GM04503 (cell line): ENCODE data around the gene CCHCR1.

Source experiments
- DNase-seq: peaks from one replicate; pipeline ENCODE4 v3.0.0-alpha.2; 2012; ENCODE audit warnings: low read depth

CCHCR1 gene

DNA sequence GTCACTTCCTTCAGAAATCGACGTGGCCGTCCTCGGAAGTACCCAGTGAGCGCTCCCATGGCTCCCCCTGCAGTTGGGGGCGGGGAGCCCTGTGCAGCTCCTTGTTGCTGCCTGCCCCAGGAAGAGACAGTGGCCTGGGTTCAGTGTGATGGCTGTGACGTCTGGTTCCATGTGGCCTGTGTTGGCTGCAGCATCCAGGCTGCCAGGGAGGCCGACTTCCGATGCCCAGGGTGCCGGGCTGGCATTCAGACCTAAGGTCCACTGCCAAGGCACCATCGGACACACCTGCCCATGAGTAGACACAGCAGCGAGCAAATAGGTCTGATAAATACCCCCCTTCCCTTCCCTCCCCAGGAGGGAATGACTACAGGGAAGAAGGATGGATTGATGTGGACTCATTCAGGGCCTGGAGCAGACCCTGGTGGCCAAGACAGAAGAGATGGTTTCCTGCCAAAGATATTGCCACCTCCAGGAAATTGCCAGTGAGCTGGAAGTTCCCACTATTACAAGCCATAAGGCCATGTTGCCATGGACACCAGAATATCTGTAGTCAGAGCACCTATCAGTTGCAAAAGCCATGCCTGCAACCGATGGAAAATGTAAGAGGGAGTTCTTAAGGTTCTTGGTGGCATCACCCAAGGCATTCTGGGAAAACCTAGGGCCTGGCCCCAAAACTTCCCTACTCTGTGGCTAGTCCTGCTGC, 5.0 kb upstream of the CCHCR1 start:
- no peak for DNase-seq

DNA sequence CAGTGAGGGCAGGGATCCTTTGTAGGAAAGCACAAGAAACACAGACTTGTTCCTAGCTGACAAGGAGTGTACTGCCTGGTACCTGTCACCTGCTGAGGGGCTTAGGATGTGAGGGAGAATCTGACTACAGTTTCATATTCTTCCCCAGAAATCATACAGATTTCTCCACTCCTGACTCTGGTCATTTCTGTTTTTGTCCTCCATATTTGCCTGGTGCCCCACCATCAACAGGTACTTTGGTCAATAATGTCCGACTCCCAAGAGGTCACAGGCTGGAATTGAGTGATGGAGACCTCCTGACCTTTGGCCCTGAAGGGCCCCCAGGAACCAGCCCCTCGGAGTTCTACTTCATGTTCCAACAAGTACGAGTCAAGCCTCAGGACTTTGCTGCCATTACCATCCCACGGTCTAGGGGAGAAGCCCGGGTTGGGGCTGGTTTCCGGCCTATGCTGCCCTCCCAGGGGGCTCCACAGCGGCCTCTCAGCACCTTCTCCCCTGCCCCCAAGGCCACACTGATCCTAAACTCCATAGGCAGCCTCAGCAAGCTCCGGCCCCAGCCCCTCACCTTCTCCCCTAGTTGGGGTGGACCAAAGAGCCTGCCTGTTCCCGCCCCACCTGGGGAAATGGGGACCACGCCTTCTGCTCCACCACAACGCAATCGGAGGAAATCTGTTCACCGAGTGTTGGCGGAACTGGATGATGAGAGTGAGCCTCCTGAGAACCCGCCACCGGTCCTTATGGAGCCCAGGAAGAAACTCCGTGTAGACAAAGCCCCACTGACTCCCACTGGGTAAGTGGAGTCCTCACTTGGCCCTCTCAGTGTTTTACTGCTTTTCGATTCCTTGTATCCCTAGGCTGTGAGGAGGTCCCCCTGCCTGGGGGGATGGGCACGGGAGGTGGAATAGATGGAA, 3.9 kb upstream of the CCHCR1 start:
- no peak for DNase-seq

DNA sequence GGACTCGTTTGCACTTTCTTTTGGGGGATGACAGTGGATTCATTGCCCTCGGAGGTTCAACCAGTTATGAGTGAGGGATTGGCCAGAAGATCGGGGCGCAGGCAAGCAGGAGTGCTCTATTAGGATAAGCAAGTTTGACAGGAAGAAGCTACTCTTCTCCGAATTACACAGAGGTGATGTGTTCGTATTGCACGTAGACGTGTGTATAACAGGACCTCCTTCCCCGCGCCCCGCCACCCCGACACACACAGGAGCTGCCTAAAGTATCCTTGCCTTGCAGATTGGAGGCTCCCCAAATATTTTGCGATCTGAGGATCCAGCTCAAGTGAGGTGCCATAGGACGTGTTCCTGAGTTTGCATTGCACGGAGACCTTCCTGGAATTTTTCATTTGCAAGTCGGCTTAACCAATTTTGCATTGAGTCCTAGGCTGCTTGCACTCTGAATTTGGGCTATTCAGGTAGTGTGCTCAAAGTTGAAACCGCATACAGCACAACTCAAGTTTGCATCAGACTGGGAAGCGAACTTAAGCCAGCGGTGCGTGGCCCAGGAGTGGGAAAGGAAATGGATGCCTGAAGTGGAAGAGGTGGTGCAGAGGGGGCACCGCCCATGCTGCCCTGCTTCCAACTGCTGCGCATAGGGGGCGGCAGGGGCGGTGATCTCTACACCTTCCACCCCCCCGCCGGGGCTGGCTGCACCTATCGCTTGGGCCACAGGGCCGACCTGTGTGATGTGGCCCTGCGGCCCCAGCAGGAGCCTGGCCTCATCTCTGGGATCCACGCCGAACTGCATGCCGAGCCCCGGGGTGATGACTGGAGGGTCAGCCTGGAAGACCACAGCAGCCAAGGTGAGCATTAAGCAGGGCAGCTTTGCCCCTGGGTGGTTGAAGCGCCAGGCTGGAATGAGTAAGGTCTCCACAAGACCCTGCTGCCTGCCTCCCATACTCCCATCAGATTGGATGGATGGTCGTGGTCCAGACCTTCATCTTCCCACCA, 1.6 kb upstream of the CCHCR1 start:
- no peak for DNase-seq

DNA sequence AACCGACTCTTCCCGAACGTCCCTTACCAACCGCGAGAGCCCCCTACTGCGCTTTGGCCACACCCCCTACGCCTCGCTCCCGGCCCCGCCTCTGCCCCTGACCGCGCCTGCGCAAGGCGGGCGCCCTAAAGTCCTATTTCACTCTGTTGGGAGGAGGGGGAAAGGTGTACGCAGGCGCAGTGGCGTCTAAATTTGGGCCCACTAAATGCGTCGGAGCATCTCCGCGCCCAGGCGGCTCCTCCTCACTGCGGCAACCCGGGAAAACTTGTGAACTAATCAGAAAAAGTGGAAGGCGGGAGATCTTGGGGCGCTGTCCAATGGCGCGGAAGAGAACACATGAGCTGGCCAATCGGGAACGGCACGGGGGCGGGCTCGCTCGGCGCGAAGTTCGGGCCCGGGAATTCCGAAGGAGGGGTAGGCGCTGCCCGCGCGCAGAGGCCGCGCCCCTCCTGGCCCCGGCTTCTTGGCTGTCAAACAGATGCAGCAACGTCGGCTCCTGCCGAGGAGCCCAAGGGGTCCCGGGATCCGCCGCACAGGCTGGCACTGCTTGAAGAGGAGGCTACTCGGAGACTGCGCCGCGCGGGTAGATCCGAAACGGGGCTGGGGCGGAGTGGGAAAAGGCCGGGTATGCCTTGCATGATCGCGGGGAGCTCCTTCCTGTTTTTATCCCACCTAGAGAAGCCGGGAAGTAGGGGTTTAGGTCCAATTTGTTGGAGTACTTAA, 699 bp upstream of the CCHCR1 start, which contains the start of gene TCF19:
TSS of gene TCF19 (plus strand) at position 450 of the 723 bp plus-strand sequence. CDS start 881 bp downstream, outside the sequence.
- peak; percentile 95 for DNase-seq

DNA sequence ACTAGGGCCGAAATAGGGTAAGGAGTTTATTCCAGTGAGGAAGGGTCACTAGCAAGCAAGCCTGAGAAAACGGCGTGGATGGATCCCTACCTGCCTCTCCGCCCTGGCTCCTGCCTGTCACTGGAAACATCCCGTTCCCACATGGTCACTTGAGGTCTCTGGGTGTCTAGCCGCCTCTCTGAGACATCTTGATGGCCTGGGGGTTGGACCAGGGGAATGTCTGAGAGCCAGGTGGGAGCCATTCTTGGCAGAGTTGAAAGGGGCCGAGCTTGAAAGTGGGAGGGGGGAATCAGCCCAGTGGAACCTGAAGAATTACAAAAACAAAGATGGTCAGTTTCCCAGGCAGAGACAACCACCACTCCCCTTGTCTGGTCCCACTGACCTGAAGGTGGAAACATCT, 961 bp downstream of the CCHCR1 start:
- DNase-seq = no peak

DNA sequence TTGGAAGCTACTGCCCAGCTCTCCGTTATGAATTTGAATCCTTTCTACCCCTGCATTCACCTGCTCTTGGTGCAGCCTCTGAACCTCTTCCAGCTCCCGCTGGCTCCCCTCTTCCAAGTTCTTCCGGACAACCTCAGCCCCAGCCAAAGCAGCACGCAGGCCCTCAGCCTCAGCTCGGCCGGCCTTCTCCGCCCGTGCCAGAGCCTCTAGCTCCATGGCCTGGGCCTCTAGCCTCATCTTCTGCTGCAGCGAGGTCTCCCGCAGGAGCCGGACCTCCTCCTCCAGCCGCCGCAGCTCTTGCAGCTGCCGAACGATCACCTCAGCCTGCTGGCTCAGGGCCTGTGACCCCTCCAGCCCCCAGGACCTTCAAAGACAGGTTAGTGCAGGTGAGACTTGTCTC, 3.2 kb downstream of the CCHCR1 start:
- no peak for DNase-seq

DNA sequence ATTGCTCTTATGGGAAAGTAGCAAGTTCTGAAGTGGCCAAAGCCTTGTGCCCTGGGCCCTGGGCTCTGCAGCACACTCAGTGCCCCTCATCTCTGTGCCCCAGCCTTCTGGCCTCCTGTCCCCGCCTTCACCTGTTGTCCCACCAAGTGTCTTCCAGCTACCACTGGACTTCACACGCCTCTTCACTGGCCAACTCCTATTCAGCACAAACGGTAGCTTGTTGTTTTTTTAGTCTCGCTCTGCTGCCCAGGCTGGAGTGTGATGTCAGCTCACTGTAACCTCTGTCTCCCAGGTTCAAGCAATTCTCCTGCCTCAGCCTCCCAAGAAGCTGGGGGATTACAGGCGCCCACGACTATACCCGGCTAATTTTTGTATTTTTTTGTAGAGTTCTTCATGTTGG, 4.8 kb downstream of the CCHCR1 start:
- no peak for DNase-seq

DNA sequence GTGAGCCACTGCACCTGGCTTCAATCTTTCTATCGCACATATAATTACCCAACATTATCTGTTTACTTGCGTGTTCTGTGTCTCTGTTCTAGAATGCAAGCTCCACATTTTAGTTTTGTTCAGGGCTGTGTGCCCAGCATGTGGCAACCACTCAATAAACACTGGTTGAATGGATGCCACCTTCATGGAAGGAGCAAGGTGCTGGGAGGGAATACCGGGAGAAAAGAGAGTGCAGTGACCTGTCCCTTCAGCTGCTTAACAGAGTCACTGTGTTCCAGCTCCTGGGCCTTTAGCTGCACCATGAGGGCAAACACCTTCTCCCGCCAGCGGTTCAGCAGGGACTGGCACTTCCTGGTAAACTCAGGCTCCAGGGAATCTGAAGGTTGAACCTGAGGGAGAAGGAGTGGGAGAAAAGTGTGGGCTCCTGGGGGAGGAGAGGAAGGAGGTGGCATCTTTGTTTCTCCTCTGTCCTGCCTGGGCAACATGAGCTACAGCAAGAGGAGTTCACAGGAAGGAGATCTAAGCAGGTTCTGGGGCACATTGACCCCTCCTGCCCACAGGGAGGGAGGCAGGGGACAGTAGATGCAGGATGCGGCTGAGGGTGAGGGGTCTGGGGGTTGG, 7.7 kb downstream of the CCHCR1 start:
- DNase-seq = no peak

DNA sequence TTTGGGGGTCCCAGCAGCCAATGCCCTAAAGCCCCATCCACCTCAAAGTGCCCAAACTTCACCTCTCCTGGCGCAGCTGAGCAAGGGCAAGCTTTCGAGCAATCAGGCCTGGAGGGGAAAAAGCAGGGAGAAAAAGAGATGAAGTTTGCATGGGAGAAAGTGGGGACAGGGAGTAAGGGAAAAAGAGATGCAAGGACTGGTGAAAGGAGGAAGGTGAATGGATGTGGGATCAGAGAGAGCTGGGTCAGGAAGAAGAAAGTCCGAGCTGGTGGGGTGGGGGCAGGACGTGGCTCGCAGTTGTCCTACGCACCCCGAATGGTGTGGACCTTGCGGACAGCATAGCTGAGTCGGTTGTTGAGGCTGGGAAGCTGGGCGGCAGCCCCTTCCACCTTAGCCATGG, 12.2 kb downstream of the CCHCR1 start:
- DNase-seq = no peak

DNA sequence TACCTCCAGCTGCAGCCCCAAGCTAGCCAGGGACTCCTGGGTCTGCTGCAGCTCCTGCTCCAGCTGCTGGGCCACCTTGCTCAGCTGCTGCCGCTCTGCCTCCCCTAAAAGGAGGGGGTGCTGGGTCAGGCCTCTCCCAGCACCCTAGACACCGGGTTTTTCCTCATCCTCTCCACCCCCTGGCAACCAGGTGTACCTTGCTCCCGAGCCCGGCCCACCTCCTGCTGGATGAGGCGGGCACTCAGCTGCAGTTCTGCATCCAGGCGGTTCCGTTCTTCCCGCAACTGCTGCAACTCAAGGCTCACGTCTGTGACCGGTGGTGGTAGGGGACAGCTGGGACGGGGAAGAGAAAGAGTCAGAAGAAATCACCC, 12.6 kb downstream of the CCHCR1 start:
- DNase-seq = no peak

DNA sequence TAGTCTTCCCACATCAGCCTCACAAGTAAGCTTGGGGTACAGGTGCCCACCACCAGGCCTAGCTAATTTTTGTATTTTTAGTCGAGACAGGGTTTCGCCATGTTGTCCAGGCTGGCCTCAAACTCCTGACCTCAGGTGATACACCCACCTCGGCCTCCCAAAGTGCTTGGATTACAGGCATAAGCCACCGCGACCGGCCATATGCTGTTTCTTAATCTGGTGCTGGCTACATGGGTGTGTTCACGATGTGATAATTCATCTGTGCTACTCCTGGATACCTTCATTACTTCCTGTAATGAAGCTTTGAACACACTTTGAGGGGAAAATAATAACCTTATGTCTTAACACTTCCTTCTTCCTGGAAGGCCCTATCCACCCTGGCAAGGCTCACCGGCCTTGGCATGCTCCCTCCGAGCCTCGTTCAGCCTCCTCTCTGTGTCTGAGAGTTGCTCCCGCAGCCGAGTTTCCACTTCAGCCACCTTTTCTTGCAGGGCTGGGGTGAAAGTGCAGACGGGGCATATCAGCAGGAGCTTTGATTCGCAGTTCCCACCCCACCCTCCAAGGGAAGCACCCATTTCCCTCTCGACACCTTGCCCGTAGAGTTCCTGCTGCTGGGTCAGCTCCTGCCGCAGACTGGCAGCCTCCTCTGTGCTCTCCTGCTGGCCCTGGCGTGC, 13.2 kb downstream of the CCHCR1 start:
- DNase-seq = no peak

DNA sequence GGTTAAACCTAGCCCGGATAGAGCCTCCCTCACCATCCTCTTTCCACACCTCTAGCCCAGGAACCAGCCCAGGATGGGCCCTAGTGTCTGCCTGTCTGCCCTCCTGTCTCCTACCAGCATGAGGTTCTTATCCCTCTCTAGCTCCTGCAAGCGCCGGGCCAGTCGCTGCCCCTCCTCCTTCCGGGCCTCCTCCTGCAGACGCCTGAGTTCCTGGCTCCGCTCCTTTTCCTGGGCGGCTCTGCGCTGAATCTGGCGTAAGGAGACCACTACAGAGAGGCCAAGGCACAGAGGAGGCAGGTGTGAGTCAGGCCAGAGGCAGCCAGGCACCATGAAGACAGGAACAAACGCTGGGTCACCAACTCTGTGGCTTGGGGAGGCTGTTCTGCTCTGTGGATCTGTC, 14.5 kb downstream of the CCHCR1 start:
- DNase-seq = peak; percentile 44

DNA sequence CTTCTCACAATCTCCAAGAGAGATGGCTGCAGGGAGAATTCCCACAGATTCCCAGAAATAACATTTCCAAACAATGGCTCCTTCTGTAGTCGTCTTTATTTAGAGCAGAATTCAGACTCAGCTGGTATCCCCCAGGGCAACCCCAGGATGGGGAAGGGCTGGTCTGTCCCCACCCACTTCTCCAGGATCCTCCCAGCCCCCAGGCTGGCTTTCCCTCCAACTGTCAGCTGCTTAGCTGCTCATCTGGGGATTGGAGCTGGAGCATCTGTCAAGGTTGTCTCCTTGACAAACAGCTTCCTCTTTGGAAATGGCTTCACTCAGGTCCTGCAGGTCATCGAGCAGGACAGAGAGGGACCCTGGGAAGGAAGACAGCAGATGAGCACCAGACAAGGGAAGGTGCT, 15.2 kb downstream of the CCHCR1 start:
- no peak for DNase-seq

DNA sequence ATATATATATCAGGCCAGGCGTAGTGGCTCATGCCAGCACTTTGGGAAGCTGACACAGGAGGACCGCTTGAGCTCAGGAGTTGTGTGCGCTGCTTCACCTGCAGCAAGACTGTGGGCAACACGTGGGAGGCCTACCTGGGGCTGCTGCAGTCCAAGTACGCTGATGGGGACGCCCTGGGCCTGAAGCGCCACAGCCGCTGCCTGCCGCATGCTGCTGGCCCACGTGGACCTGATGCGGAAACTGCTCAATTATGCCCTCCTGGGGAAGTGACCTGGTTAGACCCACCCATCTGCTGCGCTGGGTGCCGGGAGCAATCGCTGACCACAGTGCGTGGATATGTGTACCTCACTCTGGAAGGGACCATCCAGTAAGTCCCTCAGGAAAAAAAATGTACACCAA, 17.0 kb downstream of the CCHCR1 start:
- no peak for DNase-seq

DNA sequence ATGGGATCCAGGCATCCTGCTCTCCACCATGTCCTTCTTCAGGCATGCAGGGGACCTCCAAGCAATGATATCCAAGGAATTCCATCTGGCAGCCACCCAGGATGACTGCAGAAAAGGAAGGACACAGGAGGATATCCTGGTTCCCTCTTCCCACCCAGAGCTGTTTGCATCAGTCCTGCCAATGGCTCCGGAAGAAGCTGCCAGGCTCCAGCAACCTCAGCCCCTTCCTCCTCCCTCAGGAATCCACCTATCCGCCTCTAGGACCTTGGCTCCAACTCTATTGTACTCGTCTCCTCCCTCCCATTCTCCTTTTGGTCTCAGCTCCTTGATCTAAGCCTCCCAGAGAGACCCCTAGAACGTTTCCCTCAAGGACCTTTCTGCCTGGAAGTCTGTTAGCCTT, 18.0 kb downstream of the CCHCR1 start:
- DNase-seq = peak; percentile 25

DNA sequence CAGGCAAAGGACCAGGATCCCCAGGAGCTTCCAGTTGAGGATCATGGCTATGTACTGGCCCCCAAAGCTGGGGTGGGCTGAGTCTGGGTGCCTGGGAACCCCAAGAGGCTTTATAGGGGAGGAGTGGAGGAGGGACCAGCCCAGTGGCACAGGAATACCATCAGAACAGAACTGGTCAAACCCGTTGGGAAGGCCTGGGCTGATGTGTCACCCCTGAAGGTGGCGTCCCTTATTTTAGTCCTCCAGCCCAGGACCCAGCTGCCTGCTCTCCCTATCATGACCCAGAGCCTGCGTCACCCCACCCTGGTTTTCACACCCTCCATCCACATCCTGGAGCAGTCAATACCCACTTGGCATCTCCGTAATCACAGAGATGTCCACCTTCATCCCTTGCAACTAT, 18.6 kb downstream of the CCHCR1 start, which contains the start of gene PSORS1C2:
TSS of gene PSORS1C2 (minus strand) at position 85 of the 400 bp plus-strand sequence. CDS start at position 45, 40 bp downstream.
- DNase-seq = no peak

DNA sequence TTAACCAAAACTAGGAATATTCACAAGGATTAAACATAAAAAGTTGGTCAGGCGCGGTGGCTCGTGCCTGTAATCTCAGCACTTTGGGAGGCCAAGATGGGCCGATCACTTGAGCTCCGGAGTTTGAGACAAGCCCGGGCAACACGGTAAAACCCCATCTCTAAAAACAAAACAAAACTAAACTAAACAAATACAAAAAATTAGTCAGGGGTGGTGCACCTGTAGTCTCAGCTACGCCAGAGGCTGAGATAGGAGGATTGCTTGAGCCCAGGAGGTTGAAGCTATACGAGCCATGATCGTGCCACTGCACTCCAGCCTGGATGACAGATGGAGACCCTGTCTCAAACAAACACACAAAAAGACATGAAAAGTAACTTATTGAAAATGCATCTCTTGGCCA, 21.9 kb downstream of the CCHCR1 start:
- DNase-seq = no peak

DNA sequence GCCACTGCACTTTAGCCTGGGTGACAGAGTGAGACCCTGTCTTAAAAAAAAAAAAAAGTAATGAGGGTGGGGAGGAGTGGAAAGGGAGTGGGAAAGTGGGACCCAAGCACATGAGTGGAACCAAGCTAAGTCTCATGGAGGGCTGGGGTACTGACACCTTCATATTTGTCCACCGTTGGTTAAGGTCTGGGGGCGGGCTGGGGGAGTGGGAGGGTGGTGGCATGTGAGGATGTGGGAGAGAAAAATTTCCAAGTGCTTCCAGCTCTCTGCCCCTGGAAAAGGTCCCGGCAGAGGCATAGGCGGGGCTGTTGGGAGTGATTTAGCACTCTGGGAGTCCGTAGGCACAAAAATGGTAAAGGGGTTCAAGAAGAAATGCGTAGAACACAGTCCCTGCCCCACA, 24.8 kb downstream of the CCHCR1 start:
- no peak for DNase-seq

DNA sequence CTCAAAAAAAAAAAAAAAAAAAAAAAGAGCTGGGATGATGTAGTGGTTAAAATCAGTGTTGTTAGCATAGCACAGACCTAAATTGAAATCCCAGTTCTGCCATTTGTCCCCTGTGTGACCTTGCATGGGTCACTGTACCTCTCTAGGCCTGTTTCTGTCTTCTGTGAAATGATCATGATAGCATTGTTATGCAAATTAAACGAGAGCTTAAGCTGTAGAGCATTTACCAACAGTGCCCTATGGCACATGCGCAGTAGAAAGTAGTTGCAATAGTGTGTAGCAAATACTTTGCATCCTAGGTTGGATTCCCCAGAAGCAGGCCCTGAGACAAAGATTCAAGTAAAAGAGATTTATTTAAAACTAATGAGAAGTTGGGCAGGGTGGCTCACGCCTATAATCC, 26.0 kb downstream of the CCHCR1 start:
- DNase-seq = no peak

DNA sequence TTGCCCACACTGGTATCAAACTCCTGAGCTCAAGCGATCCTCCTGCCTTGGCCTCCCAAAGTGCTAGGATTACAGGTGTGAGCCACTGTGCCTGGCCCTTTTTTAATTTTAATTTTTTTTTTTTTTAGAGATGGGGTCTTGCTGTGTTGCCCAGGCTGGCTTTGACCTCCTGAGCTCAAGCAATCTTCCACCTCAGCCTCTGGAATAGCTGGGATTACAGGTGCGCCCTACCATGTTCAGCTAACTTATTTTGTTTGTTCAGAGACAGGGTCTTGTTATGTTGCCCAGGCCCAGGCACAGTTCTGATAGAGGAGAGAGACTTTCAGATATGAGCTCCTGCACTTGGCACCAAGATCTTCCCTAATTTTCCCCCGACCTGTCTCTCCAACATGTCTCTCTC, 26.9 kb downstream of the CCHCR1 start:
- no peak for DNase-seq
